Stimulated activated CD4-positive, alpha-beta T cell treated with anti-CD3 and anti-CD28 coated beads, Interleukin-15, amount 100 ng/mL, for 1 hour (primary cell): ENCODE measurements around the gene RNU6-9.

ENCODE experiments used
- DNase-seq, 2 donors: peaks; one replicate each; pipeline ENCODE4 v3.0.0-alpha.2; 2020; ENCODE audit warnings: low read depth in 1 of 2, low spot score in 1 of 2

RNU6-9 gene

DNA sequence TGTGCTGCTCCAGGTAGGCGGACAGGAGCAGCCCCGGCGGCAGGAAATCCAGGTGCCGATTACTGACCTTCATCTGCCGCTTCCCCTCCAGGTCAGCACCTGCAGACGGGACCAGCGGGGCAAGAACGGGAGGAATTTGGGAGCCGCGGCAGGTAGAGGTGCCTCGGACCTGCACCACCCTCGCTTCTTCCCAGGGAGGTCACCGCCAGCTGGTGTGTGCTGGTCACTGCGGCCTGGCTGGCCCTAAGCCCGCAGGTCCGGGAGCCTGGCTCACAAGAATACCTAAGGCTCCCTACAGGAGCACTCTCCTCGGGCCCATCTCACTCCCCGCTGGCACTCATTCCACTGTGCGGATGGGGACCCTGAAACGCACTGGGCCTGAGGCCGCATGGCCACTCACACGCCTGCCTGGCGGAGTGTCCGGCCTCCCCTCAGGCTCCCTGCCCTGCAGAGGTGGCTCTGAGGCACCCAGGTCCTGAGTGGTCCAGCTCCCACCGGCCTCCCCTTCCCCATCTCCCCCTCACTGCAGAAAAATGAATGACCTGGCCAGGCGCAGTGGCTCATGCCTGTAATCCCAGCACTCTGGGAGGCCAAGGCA lies 4.3 kb downstream of the RNU6-9 start:
- DNase-seq, result no peak

DNA sequence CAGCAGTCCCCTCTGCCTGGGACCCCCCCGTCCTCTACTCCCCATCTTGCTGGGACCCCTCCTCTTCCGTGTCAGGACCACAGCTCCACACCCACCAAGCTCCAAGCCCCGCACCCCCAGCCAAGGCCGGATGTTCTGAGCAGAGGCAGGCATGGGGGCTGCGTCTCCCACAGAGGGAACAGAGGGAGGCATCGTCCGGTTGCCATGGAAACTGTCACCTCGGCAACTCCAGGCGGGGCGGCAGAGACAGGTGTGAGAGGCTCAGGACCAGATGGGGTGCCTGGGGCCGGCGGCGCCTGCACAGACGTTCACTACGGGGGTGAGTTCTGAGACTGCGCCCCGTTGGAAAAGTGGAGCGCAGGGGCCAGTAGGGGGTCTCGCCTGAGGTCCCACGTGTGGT lies 5.4 kb downstream of the RNU6-9 start:
- no peak for DNase-seq

DNA sequence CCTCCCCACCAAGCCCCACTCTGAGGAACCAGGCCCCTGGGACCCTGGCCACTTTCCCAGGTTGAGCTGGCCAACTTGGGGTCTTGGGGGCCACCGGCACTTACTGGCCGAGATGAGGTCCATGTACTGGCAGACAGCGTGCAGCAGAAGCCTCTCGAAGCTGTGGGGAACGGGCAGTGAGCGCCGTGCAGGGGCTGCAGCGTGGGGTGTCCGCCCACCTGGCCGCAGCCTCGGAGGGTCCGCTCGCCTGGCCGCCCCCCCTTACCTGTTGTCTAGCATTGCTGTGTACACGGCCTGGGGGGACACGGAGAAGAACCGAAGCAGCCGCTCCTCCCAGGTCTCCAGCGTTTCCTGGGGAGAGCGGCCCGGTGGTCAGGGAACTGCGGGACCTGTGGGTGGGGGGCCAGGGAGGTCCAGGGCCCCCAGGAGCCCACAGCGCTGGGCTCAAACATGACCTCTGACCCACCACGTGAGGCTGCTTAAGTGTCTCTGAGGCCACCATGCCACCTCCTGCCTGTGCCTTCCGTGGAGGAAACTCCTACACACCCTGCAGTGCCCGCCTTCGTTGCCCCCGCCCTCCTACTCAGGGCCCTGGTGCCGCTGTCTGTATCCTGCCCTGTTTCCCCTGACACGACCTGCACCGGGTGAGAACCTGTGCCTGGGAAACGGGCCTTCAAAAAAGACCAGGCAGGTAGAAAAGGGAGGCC lies 6.2 kb downstream of the RNU6-9 start:
- DNase-seq, result no peak

DNA sequence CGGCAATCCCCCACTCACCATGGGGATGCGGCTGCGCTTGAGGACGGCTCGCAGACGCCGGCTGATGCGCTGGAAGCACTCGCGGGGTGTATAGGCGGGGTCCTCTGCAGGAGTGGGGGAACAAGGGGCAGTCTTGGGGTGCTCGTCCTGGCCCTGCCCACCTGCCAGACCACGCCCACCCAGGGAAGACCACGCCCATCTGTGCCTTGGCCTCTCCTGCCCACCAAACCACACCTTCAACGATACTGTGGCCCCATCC lies 6.7 kb downstream of the RNU6-9 start:
- DNase-seq, result no peak

DNA sequence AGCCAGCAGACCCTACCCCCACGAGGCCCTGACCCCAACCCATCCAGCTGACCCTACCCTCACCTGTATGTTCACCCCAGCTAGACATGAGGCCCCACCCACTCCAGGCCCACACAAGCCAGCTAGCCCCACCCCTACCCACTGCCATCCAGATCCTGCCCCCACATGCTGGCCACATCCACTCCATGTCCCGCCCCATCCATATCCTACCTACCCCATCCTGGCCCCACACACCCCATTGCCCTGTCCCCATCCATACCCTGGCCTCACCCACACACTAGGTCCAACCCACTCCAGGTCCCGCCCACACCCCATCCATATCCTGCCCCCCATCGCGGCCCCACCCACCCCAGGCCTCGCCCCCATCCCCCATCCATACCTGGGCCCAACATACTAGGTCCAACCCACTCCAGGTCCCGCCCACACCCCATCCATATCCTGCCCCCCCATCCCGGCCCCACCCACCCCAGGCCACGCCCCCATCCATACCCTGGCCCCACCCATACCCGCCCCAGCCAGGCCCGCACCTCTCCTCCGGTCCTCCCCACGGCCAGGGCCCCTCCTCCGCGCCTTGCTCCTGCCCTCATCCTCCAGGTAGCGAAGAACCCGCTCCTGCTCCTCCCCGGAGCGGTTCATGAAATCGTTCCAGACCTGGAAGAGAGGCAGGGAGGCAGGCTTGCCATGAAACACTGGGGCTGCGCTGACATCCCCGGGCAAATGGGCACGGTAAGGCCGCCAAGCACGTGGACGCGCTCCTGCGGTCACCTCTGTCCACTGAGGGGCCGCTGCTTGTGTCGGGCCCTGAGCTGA lies 7.2 kb downstream of the RNU6-9 start:
- DNase-seq, result no peak

DNA sequence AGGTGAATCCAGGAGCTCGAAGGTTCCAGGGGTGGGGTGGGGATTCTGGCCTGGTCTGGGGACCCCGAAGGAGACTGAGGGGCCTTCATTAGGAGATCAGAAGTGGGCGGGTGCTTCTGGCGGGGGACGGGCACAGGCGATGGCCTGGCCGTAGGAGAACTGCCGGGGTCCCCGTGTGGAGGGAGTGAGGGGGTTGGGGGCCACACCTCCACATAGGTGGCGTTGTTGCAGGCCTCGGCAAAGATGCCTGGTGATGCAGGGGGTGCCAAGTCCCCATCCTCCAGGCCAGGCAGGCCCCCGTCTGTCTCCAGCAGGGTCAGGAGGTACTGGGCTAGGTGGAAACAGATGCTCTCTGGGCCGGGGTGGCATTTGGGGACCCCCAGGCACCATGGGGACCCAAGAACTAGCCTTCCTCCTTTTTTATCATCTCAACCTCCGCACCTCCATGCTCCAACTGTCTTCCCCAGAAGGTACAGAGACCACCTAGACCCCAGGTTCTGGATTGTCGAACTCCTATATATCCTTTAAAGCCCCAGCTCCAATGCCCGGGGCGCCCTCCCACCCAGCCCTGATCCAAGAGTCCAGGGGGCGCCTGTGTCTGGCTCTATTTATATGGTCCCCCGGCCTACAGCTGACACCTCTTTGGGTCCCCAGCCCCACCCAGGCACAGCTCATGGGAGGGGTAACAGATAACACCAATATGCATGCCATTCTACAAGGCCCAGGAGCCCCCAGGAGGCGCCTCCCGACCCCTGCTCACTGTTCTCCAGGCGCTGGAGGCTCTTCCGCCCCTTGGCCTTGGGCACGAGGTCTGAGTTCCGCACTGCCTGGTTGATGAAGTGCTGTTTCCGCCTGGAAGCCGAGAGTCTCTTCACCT lies 8.2 kb downstream of the RNU6-9 start:
- no peak for DNase-seq

DNA sequence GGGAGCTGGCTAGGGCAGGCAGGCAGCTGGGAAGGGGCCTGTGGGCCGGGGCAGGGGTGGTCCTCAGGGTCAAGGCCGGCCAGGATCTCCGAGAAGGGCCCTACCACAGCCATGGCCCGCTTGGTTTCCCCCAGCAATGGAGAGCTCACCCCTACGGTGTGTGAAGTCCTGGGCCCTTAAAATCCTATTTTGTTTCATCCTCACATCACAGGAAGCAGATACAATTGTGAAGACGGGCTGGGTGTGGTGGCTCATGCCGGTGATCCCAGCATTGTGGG lies 8.7 kb downstream of the RNU6-9 start:
- no peak for DNase-seq

DNA sequence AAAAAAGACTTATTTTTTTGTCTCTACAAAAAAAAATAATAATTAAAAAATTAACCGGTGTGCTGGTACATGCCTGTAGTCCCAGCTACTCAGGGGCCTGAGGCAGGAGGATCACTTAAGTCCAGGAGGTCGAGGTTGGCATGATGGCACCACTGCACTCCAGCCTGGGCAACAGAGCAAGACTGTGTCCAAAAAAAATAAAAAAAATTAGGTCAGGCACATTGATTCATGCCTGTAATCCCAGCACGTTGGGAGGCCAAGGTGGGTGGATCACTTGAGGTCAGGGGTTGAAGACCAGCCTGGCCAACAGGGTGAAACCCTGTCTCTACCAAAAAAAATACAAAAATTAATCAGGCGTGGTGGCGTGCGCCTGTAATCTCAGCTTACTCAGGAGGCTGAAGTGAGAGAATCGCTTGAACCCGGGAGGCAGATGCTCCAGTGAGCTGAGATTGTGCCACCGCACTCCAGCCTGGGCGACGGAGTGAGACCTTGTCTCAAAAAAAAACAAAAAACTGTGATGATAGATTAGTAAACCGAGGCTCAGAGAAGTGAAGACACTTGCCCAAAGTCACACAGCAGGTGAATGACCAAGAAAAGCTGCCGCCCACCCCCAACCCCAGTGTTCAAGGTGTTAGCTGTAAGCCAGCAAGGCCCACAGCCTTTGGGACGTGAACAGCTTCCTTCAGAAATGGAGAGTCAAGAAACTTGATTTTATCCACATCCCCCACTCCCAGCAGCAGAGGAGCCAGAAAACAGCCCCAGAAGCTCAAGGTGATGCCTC lies 9.4 kb downstream of the RNU6-9 start:
- DNase-seq, result no peak

DNA sequence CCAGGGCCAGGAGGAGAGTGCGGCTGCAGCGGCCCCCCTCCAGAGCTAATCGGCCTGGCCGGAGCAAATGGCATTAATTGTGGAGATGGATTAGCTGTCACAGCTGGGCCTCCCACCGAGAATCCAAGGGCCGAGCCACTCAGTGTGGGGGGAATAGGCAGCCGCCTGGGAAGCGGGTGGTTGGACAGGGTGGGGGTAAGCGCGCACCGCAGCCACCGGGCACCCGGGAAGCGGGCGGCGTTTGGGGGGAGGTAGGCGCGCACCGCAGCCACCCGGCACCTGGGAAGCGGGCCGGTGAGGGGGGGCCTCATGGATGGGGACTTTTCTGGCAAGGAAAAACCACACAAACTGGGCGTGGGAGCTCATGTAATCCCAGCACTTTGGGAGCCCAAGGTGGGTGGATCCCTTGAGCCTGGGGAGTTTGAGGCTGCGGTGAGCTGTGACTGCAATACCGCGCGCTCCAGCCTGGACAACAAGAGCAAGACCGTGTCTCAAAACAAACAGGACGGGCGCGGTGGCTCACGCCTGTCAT lies 10.0 kb downstream of the RNU6-9 start:
- no peak for DNase-seq

DNA sequence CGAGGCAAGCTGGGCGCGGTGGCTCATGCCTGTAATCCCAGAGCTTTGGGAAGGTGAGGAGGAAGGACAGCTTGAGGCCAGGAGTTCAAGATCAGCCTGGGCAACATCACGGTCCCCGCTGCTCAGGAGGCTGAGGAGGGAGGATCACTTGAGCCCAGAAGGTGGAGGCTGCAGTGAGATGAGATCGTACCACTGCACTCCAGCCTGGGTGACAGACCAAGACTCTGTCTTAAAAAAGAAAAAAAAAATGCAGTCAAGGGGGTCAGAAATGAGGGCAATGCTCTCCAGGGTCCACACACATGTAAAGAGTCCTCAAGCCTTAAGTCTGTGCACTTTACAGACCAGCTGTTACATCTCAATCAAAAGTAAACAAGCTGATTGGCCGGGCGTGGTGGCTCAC lies 11.3 kb downstream of the RNU6-9 start:
- DNase-seq, result no peak

DNA sequence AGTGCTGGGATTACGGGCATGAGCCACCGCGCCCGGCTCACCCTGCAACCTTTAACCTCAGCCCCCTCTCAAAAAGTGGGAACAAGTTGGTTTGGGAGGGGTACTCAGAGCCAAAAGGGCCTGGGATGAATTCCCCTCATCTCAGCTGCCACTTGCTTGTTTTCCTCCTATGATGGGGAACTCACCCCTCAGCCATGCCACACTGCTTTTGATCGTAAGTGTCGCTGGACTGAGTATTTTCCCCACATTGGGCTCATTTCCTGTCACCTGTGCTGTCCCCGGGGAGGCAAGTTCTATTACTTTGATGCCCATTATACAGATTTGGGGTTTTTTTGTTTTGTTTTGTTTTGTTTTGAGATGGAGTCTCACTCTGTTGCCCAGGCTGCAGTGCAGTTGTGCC lies 13.2 kb downstream of the RNU6-9 start:
- DNase-seq, result no peak

DNA sequence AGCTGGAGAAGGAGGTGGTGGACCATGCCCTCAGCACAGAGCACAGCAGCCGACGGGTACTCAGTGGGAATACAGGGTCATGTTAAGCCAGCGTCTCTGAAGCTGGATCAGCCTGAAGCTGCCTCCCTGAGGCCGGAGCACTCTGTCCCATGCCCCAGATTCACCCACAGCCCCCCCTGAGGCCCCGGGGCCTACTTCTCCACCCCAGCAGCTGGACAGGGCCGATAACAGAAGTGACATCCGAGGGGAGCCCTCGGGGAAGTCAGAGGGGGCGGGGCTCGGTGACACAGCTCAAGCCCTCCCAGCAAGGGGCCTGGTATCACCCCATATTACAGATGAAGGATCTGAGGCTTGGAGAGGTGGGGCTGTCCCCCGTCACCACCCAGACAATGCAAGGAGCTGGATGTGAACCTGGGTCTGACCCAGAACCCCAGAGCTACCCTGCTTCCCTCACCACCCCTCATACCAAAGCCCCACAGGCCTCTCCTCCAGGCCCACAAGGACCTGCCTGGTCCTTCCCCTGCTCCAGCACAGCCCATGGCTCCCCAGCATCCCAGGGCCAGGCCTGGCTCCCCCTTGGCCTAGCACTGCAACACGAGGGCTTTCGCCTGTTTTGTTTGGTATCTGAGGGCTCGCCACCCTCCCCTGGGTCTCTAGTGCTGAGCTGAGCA lies 14.0 kb downstream of the RNU6-9 start:
- DNase-seq, result no peak

DNA sequence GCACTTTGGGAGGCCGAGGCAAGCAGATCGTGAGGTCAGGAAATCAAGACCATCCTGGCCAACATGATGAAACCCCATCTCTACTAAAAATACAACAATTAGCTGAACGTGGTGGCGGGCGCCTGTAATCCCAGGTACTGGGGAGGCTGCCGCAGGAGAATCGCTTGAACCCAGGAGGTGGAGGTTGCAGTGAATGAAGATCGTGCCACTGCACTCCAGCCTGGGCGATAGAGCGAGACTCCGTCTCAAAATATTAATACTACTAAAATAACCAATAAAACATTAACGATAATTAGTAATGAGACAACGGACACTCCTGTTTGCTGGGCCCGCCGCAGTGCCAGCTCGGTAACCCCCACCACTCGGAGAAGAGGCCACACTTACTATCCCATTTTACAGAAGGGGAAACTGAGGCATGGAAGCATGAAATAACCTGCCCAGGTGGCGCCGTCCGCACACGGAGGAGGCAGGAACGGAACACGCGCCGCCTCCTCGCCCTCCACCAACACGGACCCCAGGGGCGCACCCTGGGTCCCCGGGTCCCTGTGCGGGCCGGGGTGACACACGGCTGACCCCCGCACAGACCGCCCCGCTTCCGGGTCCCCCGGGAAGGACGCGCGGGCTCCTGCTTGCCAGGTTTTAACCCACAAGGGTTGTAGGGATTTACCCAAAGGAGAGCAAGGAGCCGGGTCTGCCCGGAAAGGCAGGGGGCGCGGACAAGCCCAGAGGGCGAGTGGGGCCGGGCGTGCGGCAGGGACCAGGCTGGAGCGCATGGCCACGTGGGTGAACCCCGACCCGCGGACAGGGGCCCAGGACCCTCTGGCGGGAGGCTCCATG lies 18.1 kb downstream of the RNU6-9 start:
- no peak for DNase-seq

DNA sequence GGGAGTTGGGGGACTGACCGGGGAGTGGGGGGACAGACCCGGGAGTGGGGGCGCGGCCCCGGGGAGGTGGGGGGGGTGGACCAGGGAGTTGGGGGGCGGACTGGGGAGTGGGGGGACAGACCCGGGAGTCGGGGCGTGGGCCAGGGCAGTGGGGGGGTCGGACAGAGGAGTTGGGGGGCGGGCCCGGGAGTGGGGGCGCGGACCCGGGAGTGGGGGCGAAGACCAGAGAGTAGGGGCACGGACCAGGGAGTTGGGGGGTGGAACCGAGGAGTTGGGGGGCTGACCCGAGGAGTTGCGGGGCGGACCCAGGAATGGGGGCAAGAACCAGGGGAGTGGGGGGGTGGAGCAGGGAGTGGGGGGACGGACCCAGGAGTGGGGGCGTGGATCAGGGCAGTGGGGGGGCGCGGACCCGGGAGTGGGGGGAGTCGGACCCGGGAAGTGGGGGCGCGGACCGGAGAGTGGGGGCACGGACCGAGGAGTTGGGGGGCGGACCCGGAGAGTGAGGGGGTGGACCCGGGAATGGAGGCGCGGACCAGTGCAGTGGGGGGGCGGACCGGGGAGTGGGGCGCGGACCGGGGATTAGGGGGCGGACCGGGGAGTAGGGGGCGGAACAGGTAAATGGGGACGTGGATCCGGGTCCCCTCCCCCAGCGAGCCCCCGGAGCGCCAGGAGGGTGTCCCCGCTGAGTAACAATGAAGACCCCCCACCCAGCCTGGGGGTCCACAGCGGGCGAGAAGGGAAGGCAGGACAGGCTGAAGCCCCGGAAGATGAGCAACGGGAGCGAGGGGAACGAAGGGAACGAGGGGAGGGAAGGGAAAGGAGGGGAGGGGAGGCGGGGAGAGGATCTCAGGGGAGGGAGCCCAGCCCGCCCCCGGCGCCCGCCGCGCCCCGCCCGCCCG lies 19.1 kb downstream of the RNU6-9 start:
- no peak for DNase-seq

DNA sequence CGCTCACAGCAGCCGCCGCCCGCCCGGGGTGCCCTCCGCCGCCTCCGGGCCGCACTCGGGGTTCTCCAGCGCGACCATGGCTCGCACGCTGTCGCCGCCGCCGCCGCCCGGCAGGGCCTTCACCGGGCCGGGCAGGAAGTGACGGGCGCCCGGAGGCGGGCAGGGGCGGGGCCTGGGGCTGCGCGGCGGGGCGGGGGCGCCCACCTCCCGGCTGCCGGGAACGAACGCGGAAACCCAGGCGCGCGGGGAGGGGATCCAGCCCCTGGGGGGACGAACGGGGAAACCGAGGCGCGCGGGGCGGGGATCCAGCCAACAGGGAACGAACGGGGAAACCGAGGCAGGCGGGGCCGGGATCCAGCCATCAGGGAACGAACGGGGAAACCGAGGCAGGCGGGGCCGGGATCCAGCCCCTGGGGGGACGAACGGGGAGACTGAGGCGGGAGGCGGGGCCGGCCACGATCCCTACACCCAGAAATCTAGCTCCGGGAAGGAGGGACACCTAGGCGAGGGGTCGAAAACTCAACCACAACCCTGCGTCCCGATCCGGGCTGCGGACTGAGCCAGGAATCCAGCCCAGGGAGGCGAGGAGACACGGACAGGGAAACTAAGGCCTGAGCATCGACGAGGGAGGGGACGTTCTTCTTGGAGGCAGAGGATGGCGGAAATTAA lies 19.9 kb downstream of the RNU6-9 start, which contains the start of gene R3HDM4:
Gene R3HDM4 (minus strand): TSS at position 140 of the 669 bp plus-strand sequence. CDS start 62 bp downstream, at position 78.
- DNase-seq, result peak; percentile 74 to 87

DNA sequence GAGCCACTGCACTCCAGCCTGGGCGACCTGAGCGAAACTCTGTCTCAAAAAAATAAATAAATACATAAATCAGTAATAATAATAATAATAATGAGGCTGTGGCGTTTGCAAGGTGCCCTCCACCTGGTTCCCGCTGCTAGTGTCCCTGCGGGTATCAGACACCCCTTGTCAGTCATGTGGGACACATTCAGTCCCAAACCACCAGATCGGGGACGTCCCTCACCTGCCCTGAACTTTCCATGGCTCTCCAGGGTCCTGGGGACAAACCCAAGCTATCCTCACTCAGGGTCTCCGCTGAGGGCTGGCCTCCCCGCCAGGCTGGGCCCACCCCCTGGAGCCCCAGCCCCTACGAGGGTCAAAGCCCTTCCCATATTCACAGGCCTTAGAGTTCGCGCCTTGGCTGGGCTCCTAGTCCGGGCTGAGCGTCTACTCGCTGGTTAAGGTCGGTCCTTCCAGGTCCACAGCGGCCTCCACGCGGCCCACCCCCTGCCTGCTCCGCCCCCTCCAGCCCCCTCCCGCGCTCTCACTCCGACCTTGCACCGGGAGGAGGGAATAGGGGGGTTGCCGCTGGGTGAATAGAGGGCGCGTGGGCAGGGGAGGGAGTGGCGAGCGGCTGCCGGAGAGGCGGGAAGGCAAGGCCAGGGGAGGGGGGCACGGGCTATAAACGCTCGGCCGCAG lies 23.5 kb downstream of the RNU6-9 start:
- DNase-seq, result no peak
